H9 (cell line): Measurements from ENCODE around the gene POLR3B. TPM values are rescaled to one million over a fixed set of nuclear protein-coding genes. Genes with fewer than 3 reads are reported as not detected.

ENCODE experiments used
- DNase-seq: peaks from one replicate; pipeline ENCODE4 v3.0.0-alpha.2; 2017
- H2AFZ ChIP-seq: one replicate; pipeline ENCODE4 v1.6.1; 2013; ENCODE audit warnings: mild to moderate bottlenecking, low read length, control low read depth, moderate library complexity
- H2AK5ac ChIP-seq: 2 replicates; pipeline ENCODE4 v1.6.1; 2013; ENCODE audit warnings: low read length, control low read depth, mixed read lengths; ENCODE audit not compliant: insufficient read length
- H2BK120ac ChIP-seq: one replicate; pipeline ENCODE4 v1.6.1; 2013; ENCODE audit warnings: low read depth, mild to moderate bottlenecking, low read length, control low read depth, inconsistent platforms; ENCODE audit not compliant: poor library complexity, severe bottlenecking
- H2BK12ac ChIP-seq: 2 replicates; pipeline ENCODE4 v1.6.1; 2013; ENCODE audit warnings: low read length, control low read depth, mixed read lengths, low read depth; ENCODE audit not compliant: insufficient read length
- H2BK15ac ChIP-seq: 2 replicates; pipeline ENCODE4 v1.6.1; 2013; ENCODE audit warnings: low read depth, low read length, control low read depth
- H2BK20ac ChIP-seq: one replicate; pipeline ENCODE4 v1.6.1; 2013; ENCODE audit warnings: low read depth, mild to moderate bottlenecking, low read length, control low read depth, inconsistent platforms; ENCODE audit not compliant: poor library complexity, severe bottlenecking
- H2BK5ac ChIP-seq: 2 replicates; pipeline ENCODE4 v1.6.1; 2013; ENCODE audit warnings: low read length, control low read depth, mixed read lengths; ENCODE audit not compliant: insufficient read length
- H3K14ac ChIP-seq: 2 replicates; pipeline ENCODE4 v1.6.1; 2013; ENCODE audit warnings: low read length, control low read depth; ENCODE audit not compliant: insufficient read depth
- H3K18ac ChIP-seq: 2 replicates; pipeline ENCODE4 v1.6.1; 2013; ENCODE audit warnings: low read depth, mild to moderate bottlenecking, mixed read lengths, low read length, control low read depth; ENCODE audit not compliant: insufficient read length
- H3K23ac ChIP-seq: 2 replicates; pipeline ENCODE4 v1.6.1; 2013; ENCODE audit warnings: low read length, control low read depth, mixed read lengths, low read depth; ENCODE audit not compliant: insufficient read length
- H3K23me2 ChIP-seq: 2 replicates; pipeline ENCODE4 v1.6.1; 2013; ENCODE audit warnings: low read depth, mild to moderate bottlenecking, mixed read lengths, low read length, control low read depth; ENCODE audit not compliant: insufficient read length, poor library complexity, severe bottlenecking
- H3K27ac ChIP-seq: 2 replicates; pipeline ENCODE4 v1.5.1; 2013; ENCODE audit warnings: low read length, control low read depth, mixed read lengths, low read depth; ENCODE audit not compliant: insufficient read length
- H3K27me3 ChIP-seq: 2 replicates; pipeline ENCODE4 v1.6.1; 2013; ENCODE audit warnings: low read length, control low read depth, inconsistent platforms; ENCODE audit not compliant: insufficient read depth
- H3K4ac ChIP-seq: 2 replicates; pipeline ENCODE4 v1.6.1; 2013; ENCODE audit warnings: low read depth, mild to moderate bottlenecking, control low read depth, inconsistent platforms, low read length, moderate library complexity
- H3K4me1 ChIP-seq: 2 replicates; pipeline ENCODE4 v1.6.1; 2013; ENCODE audit warnings: low read length, control low read depth, inconsistent platforms; ENCODE audit not compliant: insufficient read depth
- H3K4me2 ChIP-seq: 2 replicates; pipeline ENCODE4 v1.6.1; 2013; ENCODE audit warnings: low read length, control low read depth, mixed read lengths; ENCODE audit not compliant: insufficient read length, insufficient read depth
- H3K56ac ChIP-seq: 2 replicates; pipeline ENCODE4 v1.6.1; 2013; ENCODE audit warnings: low read depth, mild to moderate bottlenecking, mixed read lengths, low read length, control low read depth; ENCODE audit not compliant: insufficient read length
- H3K79me1 ChIP-seq: 2 replicates; pipeline ENCODE4 v1.6.1; 2013; ENCODE audit warnings: low read depth, mild to moderate bottlenecking, moderate library complexity, low read length, control low read depth, inconsistent platforms; ENCODE audit not compliant: insufficient read depth, poor library complexity, severe bottlenecking
- H3K79me2 ChIP-seq: 2 replicates; pipeline ENCODE4 v1.6.1; 2013; ENCODE audit warnings: low read length, control low read depth, inconsistent platforms; ENCODE audit not compliant: insufficient read depth
- H3K9ac ChIP-seq: 2 replicates; pipeline ENCODE4 v1.6.1; 2013; ENCODE audit warnings: low read length, control low read depth, mixed read lengths; ENCODE audit not compliant: insufficient read length; ENCODE audit errors: extremely low read depth
- H3K9me3 ChIP-seq: one replicate; pipeline ENCODE4 v1.6.1; 2013; ENCODE audit warnings: low read depth, low read length, inconsistent platforms; ENCODE audit not compliant: control insufficient read depth
- H3T11ph ChIP-seq: one replicate; pipeline ENCODE4 v1.6.1; 2013; ENCODE audit warnings: mild to moderate bottlenecking, low read length, control low read depth, inconsistent platforms
- H4K20me1 ChIP-seq: one replicate; pipeline ENCODE4 v1.6.1; 2013; ENCODE audit not compliant: control insufficient read depth, insufficient read length, insufficient read depth
- H4K5ac ChIP-seq: 2 replicates; pipeline ENCODE4 v1.6.1; 2013; ENCODE audit warnings: low read depth, mild to moderate bottlenecking, mixed read lengths, low read length, control low read depth; ENCODE audit not compliant: insufficient read length
- H4K8ac ChIP-seq: replicated peaks from 2 replicates; pipeline ENCODE4 v1.6.1; 2013; ENCODE audit warnings: low read length, control low read depth, mixed read lengths, low read depth; ENCODE audit not compliant: insufficient read length
- H4K91ac ChIP-seq: 2 replicates; pipeline ENCODE4 v1.6.1; 2013; ENCODE audit warnings: low read depth, mild to moderate bottlenecking, moderate library complexity, mixed read lengths, low read length, control low read depth; ENCODE audit not compliant: insufficient read length
- H3K27ac Mint-ChIP-seq, 3 experiments: 2 replicates in 2 of 3; 3 replicates in 1 of 3; pipeline ENCODE4 v1.8.0; 2020 to 2021; ENCODE audit warnings: mixed read lengths in 3 of 3, mild to moderate bottlenecking in 1 of 3, moderate library complexity in 1 of 3
- H3K27me3 Mint-ChIP-seq: 2 replicates; pipeline ENCODE4 v1.8.0; 2021; ENCODE audit warnings: low read depth, mild to moderate bottlenecking, moderate library complexity, mixed read lengths
- H3K36me3 Mint-ChIP-seq, 3 experiments: 2 replicates in 2 of 3; 3 replicates in 1 of 3; pipeline ENCODE4 v1.8.0; 2020 to 2021; ENCODE audit warnings: low read depth in 3 of 3, mixed read lengths in 3 of 3; ENCODE audit not compliant: insufficient read depth in 1 of 3
- H3K4me1 Mint-ChIP-seq, 2 experiments: 2 replicates each; pipeline ENCODE4 v1.8.0; 2020; ENCODE audit warnings: mixed read lengths in 2 of 2
- H3K4me3 Mint-ChIP-seq, 2 experiments: 2 replicates in 1 of 2; 3 replicates in 1 of 2; pipeline ENCODE4 v1.8.0; 2020 to 2021; ENCODE audit warnings: mild to moderate bottlenecking in 2 of 2, mixed read lengths in 2 of 2, moderate library complexity in 1 of 2
- H3K9me3 Mint-ChIP-seq, 2 experiments: 2 replicates in 1 of 2; 3 replicates in 1 of 2; pipeline ENCODE4 v1.8.0; 2020; ENCODE audit warnings: mild to moderate bottlenecking in 2 of 2, mixed read lengths in 2 of 2, moderate library complexity in 1 of 2
- WGBS: extraction: QIAGEN DNeasy Blood & Tissue Kit; methylation state at CpG from one replicate; pipeline ENCODE4 v1.1.7; 2013; ENCODE audit warnings: missing lambda C conversion rate, low lambda C conversion rate, mixed read lengths; ENCODE audit not compliant: insufficient read length; ENCODE audit errors: extremely low coverage; 5-methylcytosine and 5-hydroxymethylcytosine counted together
- total RNA-seq: library from RNA; stranded (reverse); gene quantifications from 2 replicates; pipeline ENCODE4 v1.2.1, GENCODE V29; 2021
- TF ChIP-seq, protein P1 (sequence below): fragments of 200-600 bp; sonication (generic); conservative IDR thresholded peaks from 3 replicates; pipeline ENCODE4 v1.8.0; 2021; ENCODE audit warnings: antibody characterized with exemption, mild to moderate bottlenecking

Gene POLR3B
- total RNA-seq, 1 experiment from 2014 or later = 13.4 TPM

DNA sequence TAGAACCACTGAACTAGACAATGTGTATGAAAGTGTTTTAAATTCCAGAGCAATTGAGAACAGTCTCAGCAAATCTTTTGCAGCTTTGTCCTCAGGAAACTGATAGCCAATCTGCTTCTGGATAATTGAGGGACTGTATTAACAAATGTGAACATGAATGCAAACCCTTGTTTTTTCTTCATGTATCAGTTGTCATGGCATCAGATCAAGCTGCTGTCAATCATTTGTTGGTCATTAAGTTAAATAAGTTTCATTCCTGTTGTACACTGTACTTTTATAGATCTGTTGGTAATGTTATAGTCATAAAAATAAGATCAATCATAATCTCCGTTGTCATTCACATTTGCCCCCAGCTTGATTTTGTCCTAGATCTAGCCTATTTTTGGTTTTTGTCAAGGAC lies 159.8 kb downstream of the POLR3B start:
- H2BK120ac ChIP-seq = no peak overlapping the region
- H3K27ac ChIP-seq = no peak overlapping the region
- no CpG with 5 or more reads among the region's 1 CpG for WGBS
- H4K91ac ChIP-seq = no peak overlapping the region
- H3K9me3 ChIP-seq = no peaks in the 10 kb centered on the region
- no peak overlapping the region for H3K27ac Mint-ChIP-seq
- no peak overlapping the region for H3K14ac ChIP-seq
- no peak overlapping the region for H3K23ac ChIP-seq
- H3K79me1 ChIP-seq = no peaks in the 10 kb centered on the region
- no peak overlapping the region for H3T11ph ChIP-seq
- no peak overlapping the region for H2AK5ac ChIP-seq
- TF ChIP-seq, protein P1, sequence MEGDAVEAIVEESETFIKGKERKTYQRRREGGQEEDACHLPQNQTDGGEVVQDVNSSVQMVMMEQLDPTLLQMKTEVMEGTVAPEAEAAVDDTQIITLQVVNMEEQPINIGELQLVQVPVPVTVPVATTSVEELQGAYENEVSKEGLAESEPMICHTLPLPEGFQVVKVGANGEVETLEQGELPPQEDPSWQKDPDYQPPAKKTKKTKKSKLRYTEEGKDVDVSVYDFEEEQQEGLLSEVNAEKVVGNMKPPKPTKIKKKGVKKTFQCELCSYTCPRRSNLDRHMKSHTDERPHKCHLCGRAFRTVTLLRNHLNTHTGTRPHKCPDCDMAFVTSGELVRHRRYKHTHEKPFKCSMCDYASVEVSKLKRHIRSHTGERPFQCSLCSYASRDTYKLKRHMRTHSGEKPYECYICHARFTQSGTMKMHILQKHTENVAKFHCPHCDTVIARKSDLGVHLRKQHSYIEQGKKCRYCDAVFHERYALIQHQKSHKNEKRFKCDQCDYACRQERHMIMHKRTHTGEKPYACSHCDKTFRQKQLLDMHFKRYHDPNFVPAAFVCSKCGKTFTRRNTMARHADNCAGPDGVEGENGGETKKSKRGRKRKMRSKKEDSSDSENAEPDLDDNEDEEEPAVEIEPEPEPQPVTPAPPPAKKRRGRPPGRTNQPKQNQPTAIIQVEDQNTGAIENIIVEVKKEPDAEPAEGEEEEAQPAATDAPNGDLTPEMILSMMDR = no peak
- no peaks in the 10 kb centered on the region for H3K23me2 ChIP-seq
- no peak overlapping the region for H4K8ac ChIP-seq
- H3K56ac ChIP-seq = no peak overlapping the region
- peaks cover 14% of the 10 kb centered on the region for H3K27me3 Mint-ChIP-seq
- H2BK5ac ChIP-seq = no peak overlapping the region
- no peaks in the 10 kb centered on the region for H3K79me2 ChIP-seq
- H3K18ac ChIP-seq = no peak overlapping the region
- H2BK15ac ChIP-seq = no peak overlapping the region
- no peak overlapping the region for H4K5ac ChIP-seq
- no peak overlapping the region for H2AFZ ChIP-seq
- H3K4me3 Mint-ChIP-seq = no peak overlapping the region
- H3K9me3 Mint-ChIP-seq = no peaks in the 10 kb centered on the region; a peak in 1 of 5 replicates
- no peak overlapping the region for H3K4me2 ChIP-seq
- H3K4me1 Mint-ChIP-seq = no peaks in the 10 kb centered on the region
- no peak overlapping the region for H2BK12ac ChIP-seq
- H2BK20ac ChIP-seq = no peak overlapping the region
- H4K20me1 ChIP-seq = no peaks in the 10 kb centered on the region
- H3K27me3 ChIP-seq = no peaks in the 10 kb centered on the region
- H3K36me3 Mint-ChIP-seq = no peaks in the 10 kb centered on the region
- H3K4me1 ChIP-seq = no peaks in the 10 kb centered on the region
- no peak overlapping the region for H3K9ac ChIP-seq
- H3K4ac ChIP-seq = no peak overlapping the region
- no peak for DNase-seq
